HEK293 (cell line): ENCODE data around the gene CNMD.
"Not testable (repeated sequence)": the region's sequence is repeated elsewhere in the genome, so short reads cannot be mapped to it uniquely, and the experiment has no call there.

ENCODE experiments used
- CTCF ChIA-PET: fragments of 350-600 bp; formaldehyde crosslinking; extraction: SDS; loops from one replicate; lab custom pipeline; 2021; ENCODE audit warnings: antibody characterized with exemption; lab: Yijun Ruan, JAX
- POLR2A ChIA-PET: fragments of 300-600 bp; formaldehyde crosslinking; extraction: SDS; loops from one replicate; lab custom pipeline; 2020; ENCODE audit warnings: antibody characterized with exemption, inconsistent platforms; lab: Yijun Ruan, JAX
- H3K27ac ChIP-seq: fragments of 200-500 bp; sonication (Bioruptor generic); 2 replicates; pipeline ENCODE4 v1.5.1; 2014; ENCODE audit warnings: low read depth, low read length, control low read depth, inconsistent platforms; ENCODE audit errors: extremely low read depth
- H3K36me3 ChIP-seq, 2 experiments: fragments of 200-500 bp in 1 of 2; sonication (Bioruptor generic) in 1 of 2; 1 replicate in 1 of 2; 2 replicates in 1 of 2; pipeline ENCODE4 v1.5.1; 2014 to 2017; ENCODE audit warnings: inconsistent platforms in 2 of 2, low read length in 2 of 2; ENCODE audit not compliant: control insufficient read depth in 2 of 2, insufficient read depth in 1 of 2
- H3K4me1 ChIP-seq: fragments of 200-500 bp; sonication (Bioruptor generic); 2 replicates; pipeline ENCODE4 v1.5.1; 2014; ENCODE audit warnings: mild to moderate bottlenecking, low read length, inconsistent platforms; ENCODE audit not compliant: control insufficient read depth, insufficient read depth
- H3K4me3 ChIP-seq: 2 replicates; pipeline ENCODE4 v1.5.1; 2011; ENCODE audit warnings: low read depth, mild to moderate bottlenecking, control low read depth, low read length, moderate library complexity
- H3K9me3 ChIP-seq: fragments of 200-500 bp; sonication (Bioruptor generic); 2 replicates; pipeline ENCODE4 v1.5.1; 2014; ENCODE audit warnings: low read depth, low read length, inconsistent platforms; ENCODE audit not compliant: control insufficient read depth, insufficient read depth
- EGR2 ChIP-seq: fragments of 450-650 bp; formaldehyde crosslinking; IDR thresholded peaks from 2 replicates; pipeline ENCODE4 v1.5.1; 2016; ENCODE audit warnings: low read depth, missing biosample characterization, missing genetic modification characterization
- HOXA7 ChIP-seq: sonication (generic); formaldehyde crosslinking; IDR thresholded peaks from 2 replicates; pipeline ENCODE4 v1.8.1; 2022; ENCODE audit warnings: missing genetic modification reagents, borderline replicate concordance
- WT1 ChIP-seq: fragments of 450-650 bp; formaldehyde crosslinking; IDR thresholded peaks from 2 replicates; pipeline ENCODE4 v1.5.1; 2016; ENCODE audit warnings: missing biosample characterization, missing genetic modification characterization
- ZBTB1 ChIP-seq: fragments of 450-650 bp; formaldehyde crosslinking; IDR thresholded peaks from 2 replicates; pipeline ENCODE4 v1.5.1; 2016; ENCODE audit warnings: missing biosample characterization, missing genetic modification characterization
- ZBTB10 ChIP-seq: fragments of 450-650 bp; formaldehyde crosslinking; IDR thresholded peaks from 2 replicates; pipeline ENCODE4 v1.5.1; 2016; ENCODE audit warnings: missing biosample characterization, missing genetic modification characterization
- ZNF175 ChIP-seq: fragments of 450-650 bp; formaldehyde crosslinking; IDR thresholded peaks from 2 replicates; pipeline ENCODE4 v1.5.1; 2016; ENCODE audit warnings: missing biosample characterization, missing genetic modification characterization
- ZNF223 ChIP-seq: fragments of 450-650 bp; formaldehyde crosslinking; IDR thresholded peaks from 2 replicates; pipeline ENCODE4 v1.5.1; 2016; ENCODE audit warnings: missing biosample characterization, missing genetic modification characterization
- ZNF292 ChIP-seq: fragments of 450-650 bp; formaldehyde crosslinking; IDR thresholded peaks from 2 replicates; pipeline ENCODE4 v1.5.1; 2016; ENCODE audit warnings: low read depth, missing biosample characterization, missing genetic modification characterization, borderline replicate concordance
- ZNF324 ChIP-seq: fragments of 450-650 bp; formaldehyde crosslinking; IDR thresholded peaks from 2 replicates; pipeline ENCODE4 v1.5.1; 2016; ENCODE audit warnings: missing biosample characterization, missing genetic modification characterization
- ZNF513 ChIP-seq: fragments of 450-650 bp; IDR thresholded peaks from 2 replicates; pipeline ENCODE4 v1.5.1; 2018; ENCODE audit warnings: missing biosample characterization, missing genetic modification characterization
- ZNF664 ChIP-seq: fragments of 450-650 bp; formaldehyde crosslinking; IDR thresholded peaks from 2 replicates; pipeline ENCODE4 v1.5.1; 2016; ENCODE audit warnings: missing biosample characterization, missing genetic modification characterization
- ZNF670 ChIP-seq: fragments of 450-650 bp; formaldehyde crosslinking; IDR thresholded peaks from 2 replicates; pipeline ENCODE4 v1.5.1; 2016; ENCODE audit warnings: missing biosample characterization, missing genetic modification characterization, low read depth
- ZNF707 ChIP-seq: fragments of 450-650 bp; formaldehyde crosslinking; IDR thresholded peaks from 2 replicates; pipeline ENCODE4 v1.5.1; 2016; ENCODE audit warnings: missing biosample characterization, missing genetic modification characterization
- ZNF792 ChIP-seq: fragments of 450-650 bp; formaldehyde crosslinking; IDR thresholded peaks from 2 replicates; pipeline ENCODE4 v1.5.1; 2016; ENCODE audit warnings: missing biosample characterization, missing genetic modification characterization
- TF ChIP-seq, protein P1 (sequence below): fragments of 450-650 bp; formaldehyde crosslinking; IDR thresholded peaks from 2 replicates; pipeline ENCODE4 v1.5.1; 2017; ENCODE audit warnings: missing biosample characterization, missing genetic modification characterization
- TF ChIP-seq, protein P2 (sequence below): IDR thresholded peaks from 2 replicates; pipeline ENCODE4 v1.6.1; 2011; ENCODE audit warnings: mild to moderate bottlenecking, low read depth, low read length, borderline replicate concordance

The CNMD gene

DNA sequence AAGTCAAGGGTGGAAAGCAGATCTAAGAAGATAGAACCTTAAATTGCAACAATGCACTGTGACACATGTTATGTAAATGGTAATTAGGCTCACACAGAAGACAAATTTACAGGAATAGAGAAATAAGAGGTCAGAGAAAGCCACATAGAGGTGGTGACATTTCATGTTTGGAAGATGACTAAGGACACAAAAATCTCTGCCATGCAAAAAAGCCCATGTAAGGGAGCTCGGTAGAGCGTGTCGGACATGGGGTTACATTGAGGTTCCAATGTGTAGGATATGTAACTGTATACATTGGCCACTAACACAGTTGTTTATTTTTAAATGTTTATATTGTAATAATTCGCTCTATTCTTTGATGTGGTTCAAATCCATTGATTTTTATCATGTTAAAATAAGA is 53.2 kb downstream of the CNMD start:
- TF ChIP-seq, protein P1, sequence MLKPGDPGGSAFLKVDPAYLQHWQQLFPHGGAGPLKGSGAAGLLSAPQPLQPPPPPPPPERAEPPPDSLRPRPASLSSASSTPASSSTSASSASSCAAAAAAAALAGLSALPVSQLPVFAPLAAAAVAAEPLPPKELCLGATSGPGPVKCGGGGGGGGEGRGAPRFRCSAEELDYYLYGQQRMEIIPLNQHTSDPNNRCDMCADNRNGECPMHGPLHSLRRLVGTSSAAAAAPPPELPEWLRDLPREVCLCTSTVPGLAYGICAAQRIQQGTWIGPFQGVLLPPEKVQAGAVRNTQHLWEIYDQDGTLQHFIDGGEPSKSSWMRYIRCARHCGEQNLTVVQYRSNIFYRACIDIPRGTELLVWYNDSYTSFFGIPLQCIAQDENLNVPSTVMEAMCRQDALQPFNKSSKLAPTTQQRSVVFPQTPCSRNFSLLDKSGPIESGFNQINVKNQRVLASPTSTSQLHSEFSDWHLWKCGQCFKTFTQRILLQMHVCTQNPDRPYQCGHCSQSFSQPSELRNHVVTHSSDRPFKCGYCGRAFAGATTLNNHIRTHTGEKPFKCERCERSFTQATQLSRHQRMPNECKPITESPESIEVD (tag by site-specific recombination) = no peak
- TF ChIP-seq EGR2 = no peak
- TF ChIP-seq ZNF292 = no peak
- TF ChIP-seq ZBTB10 (tag by site-specific recombination) = no peak
- Histone ChIP-seq H3K27ac (no peak overlapping the region), H3K4me3 (no peak overlapping the region), H3K9me3 (no peaks in the 10 kb centered on the region), H3K36me3 (peaks cover 13 to 34% of the 10 kb centered on the region in 2 experiments), H3K4me1 (no peaks in the 10 kb centered on the region)
- ChIA-PET CTCF (no interaction called here), POLR2A (no interaction called here)

GRCh38 chr13:52685806-52686205 is 53.8 kb downstream of the CNMD start:
- peaks cover 17 to 35% of the 10 kb centered on the region in 2 experiments for H3K36me3 ChIP-seq
- H3K9me3 ChIP-seq, CTCF ChIA-PET, POLR2A ChIA-PET, H3K4me3 ChIP-seq, H3K4me1 ChIP-seq, H3K27ac ChIP-seq: not testable (repeated sequence)

DNA sequence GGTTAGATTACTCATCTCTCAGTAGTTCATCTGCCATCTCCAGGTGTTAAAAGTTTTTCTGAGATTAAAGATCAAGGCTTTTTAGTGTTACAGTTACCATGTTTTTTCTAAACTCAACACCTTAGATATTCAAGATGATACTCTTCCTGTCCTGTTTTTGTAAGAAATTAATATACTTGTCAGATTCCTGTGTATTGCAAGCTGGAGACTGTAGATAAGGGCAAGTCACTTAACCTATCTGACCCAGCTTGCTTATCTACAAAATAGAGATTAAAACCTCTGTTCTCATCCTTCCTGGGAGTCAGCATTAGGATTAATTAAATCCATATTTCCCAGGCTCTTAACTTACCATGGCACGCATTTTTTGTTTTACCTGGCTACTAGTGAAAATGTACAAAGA is 61.8 kb downstream of the CNMD start:
- no peaks in the 10 kb centered on the region for H3K9me3 ChIP-seq
- no peak overlapping the region for H3K27ac ChIP-seq
- POLR2A ChIA-PET = no interaction called here
- TF ChIP-seq, protein P2, sequence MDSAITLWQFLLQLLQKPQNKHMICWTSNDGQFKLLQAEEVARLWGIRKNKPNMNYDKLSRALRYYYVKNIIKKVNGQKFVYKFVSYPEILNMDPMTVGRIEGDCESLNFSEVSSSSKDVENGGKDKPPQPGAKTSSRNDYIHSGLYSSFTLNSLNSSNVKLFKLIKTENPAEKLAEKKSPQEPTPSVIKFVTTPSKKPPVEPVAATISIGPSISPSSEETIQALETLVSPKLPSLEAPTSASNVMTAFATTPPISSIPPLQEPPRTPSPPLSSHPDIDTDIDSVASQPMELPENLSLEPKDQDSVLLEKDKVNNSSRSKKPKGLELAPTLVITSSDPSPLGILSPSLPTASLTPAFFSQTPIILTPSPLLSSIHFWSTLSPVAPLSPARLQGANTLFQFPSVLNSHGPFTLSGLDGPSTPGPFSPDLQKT = no peak
- peaks cover 5 to 43% of the 10 kb centered on the region in 2 experiments for H3K36me3 ChIP-seq
- H3K4me1 ChIP-seq = no peaks in the 10 kb centered on the region
- no peak overlapping the region for H3K4me3 ChIP-seq
- CTCF ChIA-PET = interaction anchor here (0.8 kb wide), 1 partner anchor 130 kb away, joined by 6 read pairs; no protein-coding TSS in a partner anchor

DNA sequence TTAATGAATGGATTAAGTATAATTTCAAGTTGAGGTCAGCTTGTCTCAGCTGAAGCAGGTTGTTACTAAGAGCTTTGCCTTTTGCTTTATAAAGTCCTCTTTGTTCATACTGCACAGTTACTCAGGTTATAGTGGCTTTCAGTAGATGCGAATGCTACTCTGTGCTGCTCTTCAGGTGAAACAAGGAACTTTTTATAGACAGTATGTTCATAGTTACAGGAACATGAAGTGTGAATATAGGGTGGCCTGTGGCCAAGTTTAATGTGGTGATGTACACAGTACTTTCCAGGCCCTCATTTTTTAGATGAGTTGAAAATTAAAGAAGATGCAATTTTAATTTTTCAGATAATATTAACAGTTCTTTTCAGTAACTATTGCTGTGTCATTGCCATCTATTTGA is 66.2 kb downstream of the CNMD start:
- H3K36me3 ChIP-seq = peaks cover 4 to 39% of the 10 kb centered on the region in 2 experiments
- no peak overlapping the region for H3K4me3 ChIP-seq
- TF ChIP-seq WT1 (tag by site-specific recombination) (no peak), ZNF324 (tag by site-specific recombination) (no peak), ZNF292 (no peak)
- CTCF ChIA-PET = interaction anchor here (0.7 kb wide), 1 partner anchor 136 kb away, joined by 3 read pairs; no protein-coding TSS in a partner anchor
- no peak overlapping the region for H3K27ac ChIP-seq
- H3K4me1 ChIP-seq = no peaks in the 10 kb centered on the region
- no peaks in the 10 kb centered on the region for H3K9me3 ChIP-seq
- POLR2A ChIA-PET = no interaction called here

DNA sequence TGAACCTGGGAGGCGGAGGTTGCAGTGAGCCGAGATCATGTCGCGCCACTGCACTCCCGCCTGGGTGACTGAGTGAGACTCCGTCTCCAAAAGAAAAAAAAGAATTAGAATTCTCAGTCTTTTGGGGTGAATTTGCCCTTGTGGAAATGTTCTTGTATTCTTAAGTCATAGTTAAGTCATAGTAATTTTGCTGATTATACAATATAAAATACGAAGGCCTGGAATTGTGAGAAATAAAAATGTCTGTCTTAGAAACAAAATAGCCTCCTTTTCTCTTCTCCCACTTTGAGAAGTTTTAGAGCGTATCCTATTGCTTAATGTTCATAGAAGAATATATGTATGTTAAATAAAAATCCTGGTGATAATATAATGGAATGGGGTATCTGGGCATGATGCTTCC is 68.9 kb downstream of the CNMD start:
- peaks cover 16 to 45% of the 10 kb centered on the region in 2 experiments for H3K36me3 ChIP-seq
- H3K27ac ChIP-seq = no peak overlapping the region
- H3K9me3 ChIP-seq = no peaks in the 10 kb centered on the region
- H3K4me3 ChIP-seq = no peak overlapping the region
- ChIA-PET CTCF (no interaction called here), POLR2A (no interaction called here)
- H3K4me1 ChIP-seq = no peaks in the 10 kb centered on the region
- no peak for TF ChIP-seq ZNF513 (tag by site-specific recombination)
- TF ChIP-seq ZNF670 = no peak
- TF ChIP-seq ZNF175 (tag by site-specific recombination) = no peak
- TF ChIP-seq ZBTB1 (tag by site-specific recombination) = no peak
- no peak for TF ChIP-seq ZNF792 (tag by site-specific recombination)
- TF ChIP-seq ZNF664 (tag by site-specific recombination) = no peak
- no peak for TF ChIP-seq HOXA7 (CRISPR knock-in tag)
- TF ChIP-seq ZNF223 = no peak
- TF ChIP-seq ZNF707 = no peak
